ENCODE data around the gene KCNN4.
"Not testable (repeated sequence)": the region's sequence is repeated elsewhere in the genome, so short reads cannot be mapped to it uniquely, and the experiment has no call there.

Gene KCNN4

GRCh38 chr19:43775299-43775890, 5.4 kb downstream of the KCNN4 start:
- Histone ChIP-seq H3K27ac (ENCODE audit: low read depth, low read length) (no peak overlapping the region), H3F3A (ENCODE audit: insufficient read depth) (peaks cover 20% of the 10 kb centered on the region)

GRCh38 chr19:43774940-43775258, 5.9 kb downstream of the KCNN4 start:
- H3K27ac ChIP-seq (ENCODE audit: low read depth, low read length); H3K4me2 ChIP-seq (ENCODE audit: low read depth, low read length, poor library complexity, severe bottlenecking); H4K20me1 ChIP-seq (ENCODE audit: low read depth, low read length); H3K9me2 ChIP-seq (replicated peaks; ENCODE audit: insufficient read depth, low read length); H3K9me3 ChIP-seq (ENCODE audit: insufficient read depth, low read length); H3K4me3 ChIP-seq (ENCODE audit: insufficient read depth, low read length, poor library complexity, severe bottlenecking); H3K9ac ChIP-seq (ENCODE audit: low read length); H3K36me3 ChIP-seq (ENCODE audit: low read length); H3K27me3 ChIP-seq (ENCODE audit: low read length); H2AFZ ChIP-seq (ENCODE audit: low read depth, low read length, severe bottlenecking): not testable (repeated sequence)
- peaks cover 20% of the 10 kb centered on the region for H3F3A ChIP-seq (ENCODE audit: insufficient read depth)
- H3K79me2 ChIP-seq (ENCODE audit: insufficient read depth, low read length), result peaks cover 48% of the 10 kb centered on the region

More at GRCh38 chr19:43775299-43775890, 5.4 kb downstream of the KCNN4 start:
- Histone ChIP-seq H3K27me3 (ENCODE audit: low read length) (no peaks in the 10 kb centered on the region), H3K4me2 (ENCODE audit: low read depth, low read length, poor library complexity, severe bottlenecking) (no peak overlapping the region), H3K9ac (ENCODE audit: low read length) (no peak overlapping the region), H3K9me2 (replicated peaks; ENCODE audit: insufficient read depth, low read length) (no peaks in the 10 kb centered on the region), H2AFZ (ENCODE audit: low read depth, low read length, severe bottlenecking) (no peak overlapping the region), H3K9me3 (ENCODE audit: insufficient read depth, low read length) (no peaks in the 10 kb centered on the region), H3K36me3 (ENCODE audit: low read length) (no peaks in the 10 kb centered on the region), H3K4me3 (ENCODE audit: insufficient read depth, low read length, poor library complexity, severe bottlenecking) (no peak overlapping the region), H3K79me2 (ENCODE audit: insufficient read depth, low read length) (peaks cover 53% of the 10 kb centered on the region), H4K20me1 (ENCODE audit: low read depth, low read length) (no peaks in the 10 kb centered on the region; the same call in 1 of the 2 replicates)
- TF ChIP-seq EZH2phosphoT487 (conservative IDR thresholded peaks at IDR 0.05; ENCODE audit: low read length) (no peak), CTCF (IDR thresholded peaks at IDR 0.05; ENCODE audit: insufficient read depth, low read length, poor library complexity, severe bottlenecking) (no peak)

GRCh38 chr19:43774103-43774939, 6.5 kb downstream of the KCNN4 start:
- no peak overlapping the region for H3K9ac ChIP-seq (ENCODE audit: low read length)
- TF ChIP-seq CTCF (IDR thresholded peaks at IDR 0.05; ENCODE audit: insufficient read depth, low read length, poor library complexity, severe bottlenecking) (no peak), EZH2phosphoT487 (conservative IDR thresholded peaks at IDR 0.05; ENCODE audit: low read length) (no peak)
- no peaks in the 10 kb centered on the region for H3K27me3 ChIP-seq (ENCODE audit: low read length)
- H3F3A ChIP-seq (ENCODE audit: insufficient read depth), result peaks cover 20% of the 10 kb centered on the region
- no peak overlapping the region for H2AFZ ChIP-seq (ENCODE audit: low read depth, low read length, severe bottlenecking)
- H4K20me1 ChIP-seq (ENCODE audit: low read depth, low read length), result no peaks in the 10 kb centered on the region; the same call in 1 of the 2 replicates
- H3K9me3 ChIP-seq (ENCODE audit: insufficient read depth, low read length), result no peaks in the 10 kb centered on the region
- peaks cover 43% of the 10 kb centered on the region for H3K79me2 ChIP-seq (ENCODE audit: insufficient read depth, low read length)
- no peak overlapping the region for H3K27ac ChIP-seq (ENCODE audit: low read depth, low read length)
- no peak overlapping the region for H3K4me3 ChIP-seq (ENCODE audit: insufficient read depth, low read length, poor library complexity, severe bottlenecking)
- H3K9me2 ChIP-seq (replicated peaks; ENCODE audit: insufficient read depth, low read length), result no peaks in the 10 kb centered on the region
- no peaks in the 10 kb centered on the region for H3K36me3 ChIP-seq (ENCODE audit: low read length)
- no peak overlapping the region for H3K4me2 ChIP-seq (ENCODE audit: low read depth, low read length, poor library complexity, severe bottlenecking)

GRCh38 chr19:43773725-43774102, 7.1 kb downstream of the KCNN4 start:
- Histone ChIP-seq H2AFZ (ENCODE audit: low read depth, low read length, severe bottlenecking) (no peak overlapping the region), H3K4me2 (ENCODE audit: low read depth, low read length, poor library complexity, severe bottlenecking) (no peak overlapping the region), H3K4me3 (ENCODE audit: insufficient read depth, low read length, poor library complexity, severe bottlenecking) (no peak overlapping the region), H3K27me3 (ENCODE audit: low read length) (no peaks in the 10 kb centered on the region), H3K36me3 (ENCODE audit: low read length) (no peaks in the 10 kb centered on the region), H3K27ac (ENCODE audit: low read depth, low read length) (no peak overlapping the region), H3K9me3 (ENCODE audit: insufficient read depth, low read length) (no peaks in the 10 kb centered on the region), H3K9me2 (replicated peaks; ENCODE audit: insufficient read depth, low read length) (no peaks in the 10 kb centered on the region), H3K79me2 (ENCODE audit: insufficient read depth, low read length) (peaks cover 36% of the 10 kb centered on the region), H4K20me1 (ENCODE audit: low read depth, low read length) (no peaks in the 10 kb centered on the region; the same call in 1 of the 2 replicates), H3K9ac (ENCODE audit: low read length) (no peak overlapping the region), H3F3A (ENCODE audit: insufficient read depth) (peaks cover 16% of the 10 kb centered on the region)
- no peak for TF ChIP-seq EZH2phosphoT487 (conservative IDR thresholded peaks at IDR 0.05; ENCODE audit: low read length)
- no peak for TF ChIP-seq CTCF (IDR thresholded peaks at IDR 0.05; ENCODE audit: insufficient read depth, low read length, poor library complexity, severe bottlenecking)
